Mesodermal cell (in vitro differentiated cells): ENCODE measurements around the gene LEMD3.

Experiments
- H3K27ac ChIP-seq: 2 replicates; pipeline ENCODE4 v1.7.0; 2013; ENCODE audit warnings: mild to moderate bottlenecking, low read depth, low read length, moderate library complexity; ENCODE audit not compliant: severe bottlenecking
- H3K36me3 ChIP-seq: 2 replicates; pipeline ENCODE4 v1.7.1; 2013; ENCODE audit warnings: mild to moderate bottlenecking, low read length, moderate library complexity; ENCODE audit not compliant: control insufficient read depth, insufficient read depth
- H3K4me1 ChIP-seq: one replicate; pipeline ENCODE4 v1.7.1; 2013; ENCODE audit warnings: mild to moderate bottlenecking, low read length; ENCODE audit not compliant: insufficient read depth, control insufficient read depth, poor library complexity, severe bottlenecking
- H3K4me3 ChIP-seq: 2 replicates; pipeline ENCODE4 v1.7.0; 2013; ENCODE audit warnings: low read length, control low read depth, mild to moderate bottlenecking; ENCODE audit not compliant: insufficient read depth, poor library complexity, severe bottlenecking; ENCODE audit errors: extremely low read depth
- H3K9me3 ChIP-seq: 2 replicates; pipeline ENCODE4 v1.7.1; 2013; ENCODE audit warnings: mild to moderate bottlenecking, low read length, moderate library complexity; ENCODE audit not compliant: control insufficient read depth
- WGBS, 2 experiments: methylation state at CpG; one replicate each; pipeline ENCODE4 v1.1.5; 2013; ENCODE audit warnings: missing lambda C conversion rate in 2 of 2; ENCODE audit not compliant: insufficient coverage in 2 of 2; 5-methylcytosine and 5-hydroxymethylcytosine counted together

The LEMD3 gene

GRCh38 chr12:65257986-65258385 lies 88.6 kb downstream of the LEMD3 start:
- no peak overlapping the region for H3K27ac ChIP-seq
- H3K36me3 ChIP-seq, result no peaks in the 10 kb centered on the region
- H3K4me3 ChIP-seq, result no peak overlapping the region
- no peaks in the 10 kb centered on the region for H3K9me3 ChIP-seq
- no peaks in the 10 kb centered on the region for H3K4me1 ChIP-seq

- Histone ChIP-seq H3K27ac (no peak overlapping the region), H3K9me3 (no peaks in the 10 kb centered on the region), H3K4me1 (no peaks in the 10 kb centered on the region), H3K4me3 (no peak overlapping the region), H3K36me3 (no peaks in the 10 kb centered on the region)
These were observed 90.1 kb downstream of the LEMD3 start for GRCh38 chr12:65259501-65259900.

- H3K9me3 ChIP-seq, result no peaks in the 10 kb centered on the region
- no peaks in the 10 kb centered on the region for H3K4me1 ChIP-seq
- H3K4me3 ChIP-seq, result no peak overlapping the region
- no peak overlapping the region for H3K27ac ChIP-seq
- H3K36me3 ChIP-seq, result no peaks in the 10 kb centered on the region
- 100% methylated on average over 1 of the region's 4 CpGs; no CpG with 5 or more reads in 1 of the 2 experiments for WGBS, 2 experiments
These were observed 94.4 kb downstream of the LEMD3 start for GRCh38 chr12:65263777-65264176.

- H3K9me3 ChIP-seq, result no peaks in the 10 kb centered on the region
- 94 to 100% methylated on average over 1 to 2 of the region's 3 CpGs for WGBS, 2 experiments
- H3K4me1 ChIP-seq, result no peaks in the 10 kb centered on the region
- H3K27ac ChIP-seq, result no peak overlapping the region
- no peaks in the 10 kb centered on the region for H3K36me3 ChIP-seq
- H3K4me3 ChIP-seq, result no peak overlapping the region
These were observed 97.0 kb downstream of the LEMD3 start for GRCh38 chr12:65266408-65266807.

GRCh38 chr12:65269603-65270002 lies 100.2 kb downstream of the LEMD3 start:
- Histone ChIP-seq H3K9me3 (no peaks in the 10 kb centered on the region), H3K4me1 (no peaks in the 10 kb centered on the region), H3K4me3 (no peak overlapping the region), H3K27ac (no peak overlapping the region), H3K36me3 (no peaks in the 10 kb centered on the region)
- no CpG with 5 or more reads among the region's 1 CpG for whole genome bisulfite sequencing, 2 experiments

- 100% methylated on average over 2 of the region's 7 CpGs; no CpG with 5 or more reads in 1 of the 2 experiments for WGBS, 2 experiments
- Histone ChIP-seq H3K4me3 (no peak overlapping the region), H3K36me3 (no peaks in the 10 kb centered on the region), H3K4me1 (no peaks in the 10 kb centered on the region), H3K27ac (no peak overlapping the region), H3K9me3 (no peaks in the 10 kb centered on the region)
These were observed 105.4 kb downstream of the LEMD3 start for GRCh38 chr12:65274602-65275272.

GRCh38 chr12:65275627-65276026 lies 106.2 kb downstream of the LEMD3 start:
- Histone ChIP-seq H3K36me3 (no peaks in the 10 kb centered on the region), H3K4me3 (no peak overlapping the region), H3K27ac (no peak overlapping the region), H3K9me3 (no peaks in the 10 kb centered on the region), H3K4me1 (no peaks in the 10 kb centered on the region)
- no CpG with 5 or more reads among the region's 3 CpGs for WGBS, 2 experiments

GRCh38 chr12:65276916-65277530 lies 107.6 kb downstream of the LEMD3 start:
- WGBS, 2 experiments, result 100% methylated on average over 1 of the region's 3 CpGs; no CpG with 5 or more reads in 1 of the 2 experiments
- H3K9me3 ChIP-seq, result no peaks in the 10 kb centered on the region
- no peak overlapping the region for H3K4me3 ChIP-seq
- no peak overlapping the region for H3K27ac ChIP-seq
- H3K36me3 ChIP-seq, result no peaks in the 10 kb centered on the region
- H3K4me1 ChIP-seq, result no peaks in the 10 kb centered on the region

GRCh38 chr12:65277994-65278575 lies 108.7 kb downstream of the LEMD3 start:
- H3K4me1 ChIP-seq, result peaks cover 3% of the 10 kb centered on the region
- H3K4me3 ChIP-seq, result peak overlapping the region; percentile 78
- peak overlapping the region; percentile 88 for H3K27ac ChIP-seq
- no peaks in the 10 kb centered on the region for H3K36me3 ChIP-seq
- WGBS, 2 experiments, result 5 to 6% methylated on average over 7 to 11 of the region's 23 CpGs
- no peaks in the 10 kb centered on the region for H3K9me3 ChIP-seq

GRCh38 chr12:65278576-65279368 lies 109.4 kb downstream of the LEMD3 start, which contains the start of gene MSRB3:
Gene MSRB3 (plus strand): TSS chr12:65278683. CDS start chr12:65308580, 29,897 bp downstream.
- Histone ChIP-seq H3K4me3 (peak within 1 kb of the TSS; percentile 78), H3K27ac (peak within 1 kb of the TSS; percentile 88), H3K36me3 (no peaks in the 10 kb centered on the region), H3K9me3 (no peaks in the 10 kb centered on the region), H3K4me1 (peaks cover 5% of the 10 kb centered on the region)
- WGBS, 2 experiments, result 0 to 1% methylated on average over 51 to 65 of the region's 85 CpGs
